Measurements from ENCODE around the gene STK11.

DNA sequence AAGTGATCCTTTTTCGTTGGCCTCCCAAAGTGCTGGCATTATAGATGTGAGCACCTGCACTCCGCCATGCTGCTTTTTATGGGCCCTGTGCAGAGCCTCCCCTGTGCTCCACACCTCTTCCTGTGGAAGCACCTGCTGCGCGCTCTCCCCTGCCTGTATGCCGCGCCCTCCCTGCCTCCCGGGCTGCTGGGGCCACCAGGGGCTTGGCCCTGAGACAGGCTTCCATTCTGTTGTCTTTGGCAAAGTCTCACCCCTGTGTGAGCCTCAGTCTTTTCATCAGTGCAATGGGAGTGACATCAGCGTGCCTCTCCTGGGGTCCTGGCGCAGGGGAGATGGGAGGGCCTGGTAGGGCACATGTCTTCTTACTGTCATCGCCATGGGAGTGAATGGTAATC is 71.0 kb downstream of the STK11 start:
- TF ChIP-seq, protein P1, sequence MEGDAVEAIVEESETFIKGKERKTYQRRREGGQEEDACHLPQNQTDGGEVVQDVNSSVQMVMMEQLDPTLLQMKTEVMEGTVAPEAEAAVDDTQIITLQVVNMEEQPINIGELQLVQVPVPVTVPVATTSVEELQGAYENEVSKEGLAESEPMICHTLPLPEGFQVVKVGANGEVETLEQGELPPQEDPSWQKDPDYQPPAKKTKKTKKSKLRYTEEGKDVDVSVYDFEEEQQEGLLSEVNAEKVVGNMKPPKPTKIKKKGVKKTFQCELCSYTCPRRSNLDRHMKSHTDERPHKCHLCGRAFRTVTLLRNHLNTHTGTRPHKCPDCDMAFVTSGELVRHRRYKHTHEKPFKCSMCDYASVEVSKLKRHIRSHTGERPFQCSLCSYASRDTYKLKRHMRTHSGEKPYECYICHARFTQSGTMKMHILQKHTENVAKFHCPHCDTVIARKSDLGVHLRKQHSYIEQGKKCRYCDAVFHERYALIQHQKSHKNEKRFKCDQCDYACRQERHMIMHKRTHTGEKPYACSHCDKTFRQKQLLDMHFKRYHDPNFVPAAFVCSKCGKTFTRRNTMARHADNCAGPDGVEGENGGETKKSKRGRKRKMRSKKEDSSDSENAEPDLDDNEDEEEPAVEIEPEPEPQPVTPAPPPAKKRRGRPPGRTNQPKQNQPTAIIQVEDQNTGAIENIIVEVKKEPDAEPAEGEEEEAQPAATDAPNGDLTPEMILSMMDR (IDR thresholded peaks at IDR 0.05) = no peak
- no peak for TF ChIP-seq POLR2AphosphoS5 (IDR thresholded peaks at IDR 0.05)

Measured in breast epithelium (tissue), 3 donors.